DND-41 (cell line): ENCODE results near the gene SLC30A7.

Experiments used
- CTCF ChIP-seq: IDR thresholded peaks from 2 replicates; pipeline ENCODE4 v1.5.1; 2012; ENCODE audit warnings: borderline replicate concordance, low read length, moderate library complexity, mild to moderate bottlenecking; ENCODE audit not compliant: poor library complexity, severe bottlenecking; ENCODE audit errors: extremely low read depth
- EZH2 ChIP-seq: IDR thresholded peaks from 3 replicates; pipeline ENCODE4 v1.6.1; 2012; ENCODE audit warnings: borderline replicate concordance, low read depth, mild to moderate bottlenecking, moderate library complexity, low read length, inconsistent platforms; ENCODE audit not compliant: severe bottlenecking

- TF ChIP-seq EZH2 = no peak
- no peak for TF ChIP-seq CTCF
These were observed 1.0 kb upstream of the SLC30A7 start, which contains the start of gene EXTL2 for GRCh38 chr1:100894603-100895539.
